Neural crest cell (in vitro differentiated cells): ENCODE results near the gene ZNF628. TPM values are rescaled to one million over a fixed set of nuclear protein-coding genes. Genes with fewer than 3 reads are reported as not detected.
"Not testable (repeated sequence)": the region's sequence is repeated elsewhere in the genome, so short reads cannot be mapped to it uniquely, and the experiment has no call there.

ENCODE experiments used
- DNase-seq: peaks from one replicate; pipeline ENCODE4 v3.0.0; 2021; ENCODE audit warnings: low read depth, mixed read lengths, low spot score
- H3K27ac Mint-ChIP-seq: one replicate; pipeline ENCODE4 v1.8.0; 2021; ENCODE audit warnings: mild to moderate bottlenecking, mixed read lengths; ENCODE audit not compliant: unreplicated experiment
- H3K27me3 Mint-ChIP-seq: 2 replicates; pipeline ENCODE4 v1.8.0; 2021; ENCODE audit warnings: low read depth, mild to moderate bottlenecking, mixed read lengths
- H3K36me3 Mint-ChIP-seq: 2 replicates; pipeline ENCODE4 v1.8.0; 2021; ENCODE audit warnings: low read depth, mild to moderate bottlenecking, mixed read lengths
- H3K4me1 Mint-ChIP-seq: 2 replicates; pipeline ENCODE4 v1.8.0; 2021; ENCODE audit warnings: mixed read lengths
- H3K4me3 Mint-ChIP-seq: one replicate; pipeline ENCODE4 v1.8.0; 2021; ENCODE audit warnings: mild to moderate bottlenecking, mixed read lengths
- H3K9me3 Mint-ChIP-seq: 2 replicates; pipeline ENCODE4 v1.8.0; 2021; ENCODE audit warnings: mixed read lengths
- CTCF ChIP-seq: fragments of 200-600 bp; sonication (generic); conservative IDR thresholded peaks from 2 replicates; pipeline ENCODE4 v1.5.0; 2021; ENCODE audit warnings: antibody characterized with exemption, mild to moderate bottlenecking
- total RNA-seq: library from RNA; stranded (reverse); gene quantifications from 2 replicates; pipeline ENCODE4 v1.2.1, GENCODE V29; 2021

Gene ZNF628
- total RNA-seq, 1 donor from 2014 or later, result 15.0 TPM

- H3K9me3 Mint-ChIP-seq, result no peaks in the 10 kb centered on the region
- H3K27ac Mint-ChIP-seq, result no peak overlapping the region
- H3K4me1 Mint-ChIP-seq, result peaks cover 7% of the 10 kb centered on the region
- no peak for DNase-seq
- no peak for TF ChIP-seq CTCF
- H3K27me3 Mint-ChIP-seq, result peaks cover 4% of the 10 kb centered on the region
- H3K36me3 Mint-ChIP-seq, result no peaks in the 10 kb centered on the region
- peak overlapping the region; percentile 39 for H3K4me3 Mint-ChIP-seq
Measured at GRCh38 chr19:55492362-55492944, 16.0 kb downstream of the ZNF628 start.

GRCh38 chr19:55493052-55493644, 16.7 kb downstream of the ZNF628 start:
- no peaks in the 10 kb centered on the region for H3K36me3 Mint-ChIP-seq
- no peak for DNase-seq
- no peak overlapping the region for H3K4me3 Mint-ChIP-seq
- peaks cover 4% of the 10 kb centered on the region for H3K27me3 Mint-ChIP-seq
- peaks cover 4% of the 10 kb centered on the region for H3K4me1 Mint-ChIP-seq
- no peaks in the 10 kb centered on the region for H3K9me3 Mint-ChIP-seq
- TF ChIP-seq CTCF, result no peak
- H3K27ac Mint-ChIP-seq, result no peak overlapping the region

GRCh38 chr19:55493645-55494171, 17.3 kb downstream of the ZNF628 start:
- DNase-seq, result no peak
- peaks cover 4% of the 10 kb centered on the region for H3K27me3 Mint-ChIP-seq
- no peak for TF ChIP-seq CTCF
- no peaks in the 10 kb centered on the region for H3K4me1 Mint-ChIP-seq
- no peaks in the 10 kb centered on the region for H3K36me3 Mint-ChIP-seq
- H3K27ac Mint-ChIP-seq, result no peak overlapping the region
- H3K9me3 Mint-ChIP-seq, result no peaks in the 10 kb centered on the region
- no peak overlapping the region for H3K4me3 Mint-ChIP-seq

GRCh38 chr19:55494172-55494761, 17.9 kb downstream of the ZNF628 start:
- H3K27ac Mint-ChIP-seq, result no peak overlapping the region
- no peaks in the 10 kb centered on the region for H3K4me1 Mint-ChIP-seq
- peaks cover 4% of the 10 kb centered on the region for H3K27me3 Mint-ChIP-seq
- H3K4me3 Mint-ChIP-seq, result no peak overlapping the region
- H3K36me3 Mint-ChIP-seq, result no peaks in the 10 kb centered on the region
- no peak for TF ChIP-seq CTCF
- no peaks in the 10 kb centered on the region for H3K9me3 Mint-ChIP-seq
- DNase-seq, result no peak

- DNase-seq, result no peak
- H3K27me3 Mint-ChIP-seq, result peaks cover 4% of the 10 kb centered on the region
- no peak for TF ChIP-seq CTCF
- no peaks in the 10 kb centered on the region for H3K36me3 Mint-ChIP-seq
- H3K9me3 Mint-ChIP-seq, result no peaks in the 10 kb centered on the region
- H3K27ac Mint-ChIP-seq, result peak overlapping the region; percentile 45
- H3K4me1 Mint-ChIP-seq, result no peaks in the 10 kb centered on the region
- no peak overlapping the region for H3K4me3 Mint-ChIP-seq
Measured at GRCh38 chr19:55495646-55496349, 19.4 kb downstream of the ZNF628 start.

- not testable (repeated sequence) for H3K27ac Mint-ChIP-seq, H3K4me3 Mint-ChIP-seq, H3K9me3 Mint-ChIP-seq, H3K4me1 Mint-ChIP-seq, H3K27me3 Mint-ChIP-seq, DNase-seq, H3K36me3 Mint-ChIP-seq
Measured at GRCh38 chr19:55496820-55497219, 20.4 kb downstream of the ZNF628 start.
